HL-60 (cell line): ENCODE measurements around the gene SELENOH.

Source experiments
- GABPA ChIP-seq: IDR thresholded peaks from 2 replicates; pipeline ENCODE4 v1.6.1; 2012; ENCODE audit warnings: low read depth
- POLR2AphosphoS5 ChIP-seq: IDR thresholded peaks from 2 replicates; pipeline ENCODE4 v1.6.1; 2012; ENCODE audit warnings: low read depth
- TF ChIP-seq, protein P1 (sequence below): IDR thresholded peaks from one replicate; pipeline ENCODE4 v1.5.1; 2011; ENCODE audit warnings: low read length, control low read depth, inconsistent platforms; ENCODE audit not compliant: insufficient read depth
- TF ChIP-seq, protein P2 (sequence below): IDR thresholded peaks from 2 replicates; pipeline ENCODE4 v1.6.1; 2012; ENCODE audit warnings: low read depth; ENCODE audit not compliant: insufficient replicate concordance

DNA sequence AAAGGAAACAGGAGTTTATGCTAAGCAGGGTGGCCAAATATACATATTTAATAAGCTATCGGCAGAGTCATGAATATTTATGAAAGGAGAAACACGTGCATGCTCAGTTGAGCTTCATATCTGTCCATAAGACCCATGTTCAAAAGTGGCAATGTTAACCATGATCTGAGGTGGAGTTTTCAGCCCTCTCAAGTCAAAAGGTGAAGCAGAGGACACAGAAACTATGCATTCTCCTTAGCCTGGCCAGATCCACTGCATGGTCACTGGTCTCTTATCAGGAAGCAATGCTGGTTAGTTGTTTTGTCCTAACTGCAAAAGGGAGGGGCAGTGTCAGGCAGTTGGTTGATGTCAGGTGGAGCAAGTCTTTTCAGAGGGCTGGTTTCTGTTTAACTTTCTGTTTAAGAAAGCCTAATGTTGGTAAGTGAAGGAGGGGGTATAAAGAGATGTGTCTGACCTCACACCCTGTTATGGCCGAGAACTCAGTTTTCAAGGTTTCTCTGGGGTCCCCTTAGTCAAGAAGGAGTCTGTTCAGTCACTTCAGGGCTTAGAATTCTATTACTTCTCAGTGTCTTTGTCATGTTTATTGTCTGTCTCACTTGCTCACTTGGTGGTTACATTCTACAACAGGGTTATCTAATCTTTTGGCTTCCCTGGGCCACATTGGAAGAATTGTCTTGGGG, 5.5 kb upstream of the SELENOH start:
- TF ChIP-seq, protein P1, sequence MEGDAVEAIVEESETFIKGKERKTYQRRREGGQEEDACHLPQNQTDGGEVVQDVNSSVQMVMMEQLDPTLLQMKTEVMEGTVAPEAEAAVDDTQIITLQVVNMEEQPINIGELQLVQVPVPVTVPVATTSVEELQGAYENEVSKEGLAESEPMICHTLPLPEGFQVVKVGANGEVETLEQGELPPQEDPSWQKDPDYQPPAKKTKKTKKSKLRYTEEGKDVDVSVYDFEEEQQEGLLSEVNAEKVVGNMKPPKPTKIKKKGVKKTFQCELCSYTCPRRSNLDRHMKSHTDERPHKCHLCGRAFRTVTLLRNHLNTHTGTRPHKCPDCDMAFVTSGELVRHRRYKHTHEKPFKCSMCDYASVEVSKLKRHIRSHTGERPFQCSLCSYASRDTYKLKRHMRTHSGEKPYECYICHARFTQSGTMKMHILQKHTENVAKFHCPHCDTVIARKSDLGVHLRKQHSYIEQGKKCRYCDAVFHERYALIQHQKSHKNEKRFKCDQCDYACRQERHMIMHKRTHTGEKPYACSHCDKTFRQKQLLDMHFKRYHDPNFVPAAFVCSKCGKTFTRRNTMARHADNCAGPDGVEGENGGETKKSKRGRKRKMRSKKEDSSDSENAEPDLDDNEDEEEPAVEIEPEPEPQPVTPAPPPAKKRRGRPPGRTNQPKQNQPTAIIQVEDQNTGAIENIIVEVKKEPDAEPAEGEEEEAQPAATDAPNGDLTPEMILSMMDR, result no peak
- no peak for TF ChIP-seq POLR2AphosphoS5
- TF ChIP-seq, protein P2, sequence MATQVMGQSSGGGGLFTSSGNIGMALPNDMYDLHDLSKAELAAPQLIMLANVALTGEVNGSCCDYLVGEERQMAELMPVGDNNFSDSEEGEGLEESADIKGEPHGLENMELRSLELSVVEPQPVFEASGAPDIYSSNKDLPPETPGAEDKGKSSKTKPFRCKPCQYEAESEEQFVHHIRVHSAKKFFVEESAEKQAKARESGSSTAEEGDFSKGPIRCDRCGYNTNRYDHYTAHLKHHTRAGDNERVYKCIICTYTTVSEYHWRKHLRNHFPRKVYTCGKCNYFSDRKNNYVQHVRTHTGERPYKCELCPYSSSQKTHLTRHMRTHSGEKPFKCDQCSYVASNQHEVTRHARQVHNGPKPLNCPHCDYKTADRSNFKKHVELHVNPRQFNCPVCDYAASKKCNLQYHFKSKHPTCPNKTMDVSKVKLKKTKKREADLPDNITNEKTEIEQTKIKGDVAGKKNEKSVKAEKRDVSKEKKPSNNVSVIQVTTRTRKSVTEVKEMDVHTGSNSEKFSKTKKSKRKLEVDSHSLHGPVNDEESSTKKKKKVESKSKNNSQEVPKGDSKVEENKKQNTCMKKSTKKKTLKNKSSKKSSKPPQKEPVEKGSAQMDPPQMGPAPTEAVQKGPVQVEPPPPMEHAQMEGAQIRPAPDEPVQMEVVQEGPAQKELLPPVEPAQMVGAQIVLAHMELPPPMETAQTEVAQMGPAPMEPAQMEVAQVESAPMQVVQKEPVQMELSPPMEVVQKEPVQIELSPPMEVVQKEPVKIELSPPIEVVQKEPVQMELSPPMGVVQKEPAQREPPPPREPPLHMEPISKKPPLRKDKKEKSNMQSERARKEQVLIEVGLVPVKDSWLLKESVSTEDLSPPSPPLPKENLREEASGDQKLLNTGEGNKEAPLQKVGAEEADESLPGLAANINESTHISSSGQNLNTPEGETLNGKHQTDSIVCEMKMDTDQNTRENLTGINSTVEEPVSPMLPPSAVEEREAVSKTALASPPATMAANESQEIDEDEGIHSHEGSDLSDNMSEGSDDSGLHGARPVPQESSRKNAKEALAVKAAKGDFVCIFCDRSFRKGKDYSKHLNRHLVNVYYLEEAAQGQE, result no peak
- TF ChIP-seq GABPA, result no peak
